Transverse colon (tissue), 4 donors: ENCODE data around the gene PKP4. TPM values are rescaled to one million over a fixed set of nuclear protein-coding genes. Genes with fewer than 3 reads are reported as not detected.

ENCODE experiments used
- DNase-seq: peaks from one replicate; pipeline ENCODE4 v3.0.0-alpha.2; 2019
- H3K27ac ChIP-seq, 4 donors: fragments of 200-600 bp; sonication (generic); 2 replicates each; pipeline ENCODE4 v1.5.1; 2016 to 2018; ENCODE audit warnings: inconsistent platforms in 4 of 4
- H3K27me3 ChIP-seq: fragments of 200-600 bp; sonication (generic); 2 replicates; pipeline ENCODE4 v1.5.1; 2017; ENCODE audit warnings: inconsistent platforms
- H3K36me3 ChIP-seq, 4 donors: fragments of 200-600 bp; sonication (generic); 2 replicates each; pipeline ENCODE4 v1.5.1; 2017 to 2019; ENCODE audit warnings: inconsistent platforms in 4 of 4
- H3K4me1 ChIP-seq, 4 donors: fragments of 200-600 bp; sonication (generic); 2 replicates each; pipeline ENCODE4 v1.5.1; 2017 to 2020; ENCODE audit warnings: inconsistent platforms in 4 of 4
- H3K4me3 ChIP-seq, 4 donors: fragments of 200-600 bp; sonication (generic); 1 replicate in 1 of 4; 2 replicates in 3 of 4; pipeline versions ENCODE4 v1.5.1 to v1.6.1; 2017 to 2019; ENCODE audit warnings: inconsistent platforms in 4 of 4
- H3K9me3 ChIP-seq, 2 donors: fragments of 200-600 bp; sonication (generic); 2 replicates each; pipeline ENCODE4 v1.5.1; 2017 to 2019; ENCODE audit warnings: inconsistent platforms in 2 of 2
- EP300 ChIP-seq: sonication (generic); formaldehyde crosslinking; IDR thresholded peaks from one replicate; pipeline ENCODE4 v1.6.1; 2017; ENCODE audit warnings: antibody characterized with exemption, low read depth
- POLR2A ChIP-seq: fragments of 450-650 bp; IDR thresholded peaks from one replicate; pipeline ENCODE4 v1.6.1; 2016; ENCODE audit warnings: antibody characterized with exemption, mild to moderate bottlenecking, moderate library complexity
- POLR2AphosphoS5 ChIP-seq, 3 donors: sonication (generic); formaldehyde crosslinking; IDR thresholded peaks; one replicate each; pipeline ENCODE4 v1.6.1; 2016; ENCODE audit warnings: antibody characterized with exemption in 3 of 3
- WGBS, 2 donors: methylation state at CpG; one replicate each; pipeline ENCODE4 v1.1.5; 2018; ENCODE audit warnings: low coverage in 1 of 2; 5-methylcytosine and 5-hydroxymethylcytosine counted together
- in situ Hi-C, 4 donors: fragments of 200-750 bp; cut with MboI; loops; one replicate each; pipeline versions ENCODE4 v1.15.0 to v1.15.1; 2017; ENCODE audit warnings: low sequenced_read_pairs in 3 of 4, low pct_ligation_motif_present in 1 of 4, low pct_unique_long_range_greater_than_20kb in 1 of 4
- intact Hi-C: fragments of 100-400 bp; cut with DNase I; formaldehyde crosslinking; loops from one replicate; pipeline ENCODE4 v1.15.1; 2023; ENCODE audit warnings: low total_unique reads
- total RNA-seq, 4 donors: library from RNA; depleted of rRNA; stranded (reverse); fragments of >200 nt; gene quantifications; one replicate each; pipeline ENCODE4 v1.1.0, GENCODE V29; 2016
- TF ChIP-seq, protein P1 (sequence below), 5 experiments: fragments of 200-600 bp in 3 of 5; fragments of 450-650 bp in 2 of 5; sonication (generic) in 3 of 5; IDR thresholded peaks; 1 replicate in 2 of 5; 2 replicates in 3 of 5; pipeline ENCODE4 v1.5.1; 2016 to 2017; ENCODE audit warnings: antibody characterized with exemption in 5 of 5, inconsistent platforms in 3 of 5, mild to moderate bottlenecking in 2 of 5, moderate library complexity in 1 of 5

Gene PKP4
- total RNA-seq, 4 donors from 2014 or later = 28.1 to 70.3 (median 58.3) TPM

DNA sequence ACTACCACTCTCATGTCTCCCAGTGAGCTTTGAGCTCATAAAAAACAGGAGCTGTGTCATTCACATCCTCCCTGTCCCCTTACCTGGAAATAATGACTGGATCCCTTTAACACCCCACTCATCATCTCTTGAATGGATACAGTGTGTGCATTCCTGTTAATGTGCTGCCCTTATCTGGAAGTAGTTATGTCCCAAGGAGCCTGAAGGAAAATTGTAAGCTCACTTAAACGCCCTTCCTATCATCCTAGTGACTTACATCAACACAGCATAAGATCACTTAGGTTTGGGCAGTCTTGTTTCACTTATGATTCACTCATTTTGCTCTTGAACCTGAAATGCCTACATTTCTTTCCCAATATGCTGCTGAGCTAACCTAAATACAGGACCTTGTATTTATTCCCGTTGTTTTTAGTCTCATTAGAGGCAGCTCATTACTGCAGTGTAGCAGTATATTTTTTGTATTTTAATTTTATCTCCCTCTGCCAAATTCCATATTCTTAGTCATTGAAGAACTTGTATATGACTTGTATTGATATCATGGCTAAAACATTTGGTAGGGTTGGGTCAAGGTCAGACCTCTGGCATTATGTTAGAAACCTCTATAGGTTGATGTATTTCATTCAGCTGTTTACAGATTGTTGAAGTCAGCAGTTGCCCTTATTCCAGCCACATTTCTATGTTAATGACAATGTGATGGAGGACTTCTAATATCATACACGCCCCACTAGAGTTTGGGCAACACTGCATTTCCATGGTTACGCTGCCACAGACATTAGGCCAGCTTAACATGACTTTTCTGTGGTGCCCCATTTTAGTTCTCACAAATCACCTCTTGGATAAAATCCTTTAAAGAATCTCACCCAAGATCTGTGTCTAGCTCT lies 72.9 kb downstream of the PKP4 start:
- Histone ChIP-seq H3K27me3 (no peaks in the 10 kb centered on the region), H3K4me1 (no peaks in the 10 kb centered on the region), H3K27ac (no peak overlapping the region), H3K9me3 (no peaks in the 10 kb centered on the region), H3K4me3 (no peak overlapping the region), H3K36me3 (no peaks in the 10 kb centered on the region)
- 87% methylated on average over 3 to 4 of the region's 4 CpGs for WGBS, 2 donors
- in situ Hi-C loops = no loop called here
- no peak for DNase-seq
- intact Hi-C loops = no loop called here
- TF ChIP-seq POLR2A (no peak), POLR2AphosphoS5 (IDR thresholded peaks at IDR 0.05) (no peak), EP300 (no peak)
- TF ChIP-seq, protein P1, sequence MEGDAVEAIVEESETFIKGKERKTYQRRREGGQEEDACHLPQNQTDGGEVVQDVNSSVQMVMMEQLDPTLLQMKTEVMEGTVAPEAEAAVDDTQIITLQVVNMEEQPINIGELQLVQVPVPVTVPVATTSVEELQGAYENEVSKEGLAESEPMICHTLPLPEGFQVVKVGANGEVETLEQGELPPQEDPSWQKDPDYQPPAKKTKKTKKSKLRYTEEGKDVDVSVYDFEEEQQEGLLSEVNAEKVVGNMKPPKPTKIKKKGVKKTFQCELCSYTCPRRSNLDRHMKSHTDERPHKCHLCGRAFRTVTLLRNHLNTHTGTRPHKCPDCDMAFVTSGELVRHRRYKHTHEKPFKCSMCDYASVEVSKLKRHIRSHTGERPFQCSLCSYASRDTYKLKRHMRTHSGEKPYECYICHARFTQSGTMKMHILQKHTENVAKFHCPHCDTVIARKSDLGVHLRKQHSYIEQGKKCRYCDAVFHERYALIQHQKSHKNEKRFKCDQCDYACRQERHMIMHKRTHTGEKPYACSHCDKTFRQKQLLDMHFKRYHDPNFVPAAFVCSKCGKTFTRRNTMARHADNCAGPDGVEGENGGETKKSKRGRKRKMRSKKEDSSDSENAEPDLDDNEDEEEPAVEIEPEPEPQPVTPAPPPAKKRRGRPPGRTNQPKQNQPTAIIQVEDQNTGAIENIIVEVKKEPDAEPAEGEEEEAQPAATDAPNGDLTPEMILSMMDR (IDR thresholded peaks at IDR 0.05) = no peak

DNA sequence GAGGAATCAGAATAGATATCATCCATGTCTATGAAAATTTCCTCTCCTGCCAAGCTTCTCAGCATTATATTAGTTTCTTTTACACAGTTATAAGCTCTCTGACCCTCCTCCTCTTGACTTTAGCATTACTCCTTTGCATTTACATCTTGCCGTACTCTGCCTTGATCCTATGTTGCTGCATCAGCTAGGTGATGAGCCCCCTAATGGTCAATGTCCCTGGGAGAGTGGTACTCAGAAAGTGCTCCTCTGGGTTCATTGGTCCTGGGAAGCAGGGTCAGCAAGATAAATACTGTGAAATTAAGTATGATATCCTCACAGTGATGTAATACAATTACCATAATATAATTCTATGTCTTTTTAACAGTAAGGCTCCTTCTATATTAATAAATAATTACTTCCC lies 74.1 kb downstream of the PKP4 start:
- 96 to 100% methylated on average over 1 of the region's 1 CpG for WGBS, 2 donors
- no peak for DNase-seq
- Histone ChIP-seq H3K9me3 (no peaks in the 10 kb centered on the region), H3K36me3 (no peaks in the 10 kb centered on the region), H3K4me3 (no peak overlapping the region), H3K27ac (no peak overlapping the region), H3K4me1 (no peaks in the 10 kb centered on the region), H3K27me3 (no peaks in the 10 kb centered on the region)
- intact Hi-C loops = no loop called here
- TF ChIP-seq POLR2A (no peak), EP300 (no peak), POLR2AphosphoS5 (IDR thresholded peaks at IDR 0.05) (no peak)
- TF ChIP-seq, protein P1 (IDR thresholded peaks at IDR 0.05) = no peak
- in situ Hi-C loops = no loop called here

DNA sequence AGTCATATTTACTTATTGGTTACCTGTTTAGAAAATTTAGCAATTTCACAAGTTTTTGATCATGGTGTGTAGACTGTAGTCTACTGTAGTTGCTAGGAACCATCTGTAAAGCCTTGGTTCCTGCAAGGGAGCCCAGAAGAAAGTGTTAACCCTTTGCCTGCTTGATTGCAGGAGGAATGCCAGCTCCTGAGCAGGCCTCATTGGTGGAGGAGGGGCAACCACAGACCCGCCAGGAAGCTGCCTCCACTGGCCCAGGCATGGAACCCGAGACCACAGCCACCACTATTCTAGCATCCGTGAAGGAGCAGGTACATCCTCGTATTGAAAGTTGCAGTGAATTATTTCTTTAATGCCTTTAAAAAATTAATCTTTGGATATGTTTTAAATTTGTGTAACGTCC lies 76.3 kb downstream of the PKP4 start:
- no peak overlapping the region for H3K4me3 ChIP-seq
- DNase-seq = no peak
- H3K27ac ChIP-seq = no peak overlapping the region
- H3K4me1 ChIP-seq = no peaks in the 10 kb centered on the region
- intact Hi-C loops = no loop called here
- TF ChIP-seq EP300 = no peak
- TF ChIP-seq POLR2A = no peak
- no peak for TF ChIP-seq POLR2AphosphoS5 (IDR thresholded peaks at IDR 0.05)
- TF ChIP-seq, protein P1 (IDR thresholded peaks at IDR 0.05) = no peak
- H3K36me3 ChIP-seq = peaks cover 0 to 4% (median 0%) of the 10 kb centered on the region in 4 donors
- in situ Hi-C loops = no loop called here
- H3K27me3 ChIP-seq = no peaks in the 10 kb centered on the region
- H3K9me3 ChIP-seq = no peaks in the 10 kb centered on the region
- WGBS, 2 donors = 95 to 100% methylated on average over 1 to 5 of the region's 5 CpGs

DNA sequence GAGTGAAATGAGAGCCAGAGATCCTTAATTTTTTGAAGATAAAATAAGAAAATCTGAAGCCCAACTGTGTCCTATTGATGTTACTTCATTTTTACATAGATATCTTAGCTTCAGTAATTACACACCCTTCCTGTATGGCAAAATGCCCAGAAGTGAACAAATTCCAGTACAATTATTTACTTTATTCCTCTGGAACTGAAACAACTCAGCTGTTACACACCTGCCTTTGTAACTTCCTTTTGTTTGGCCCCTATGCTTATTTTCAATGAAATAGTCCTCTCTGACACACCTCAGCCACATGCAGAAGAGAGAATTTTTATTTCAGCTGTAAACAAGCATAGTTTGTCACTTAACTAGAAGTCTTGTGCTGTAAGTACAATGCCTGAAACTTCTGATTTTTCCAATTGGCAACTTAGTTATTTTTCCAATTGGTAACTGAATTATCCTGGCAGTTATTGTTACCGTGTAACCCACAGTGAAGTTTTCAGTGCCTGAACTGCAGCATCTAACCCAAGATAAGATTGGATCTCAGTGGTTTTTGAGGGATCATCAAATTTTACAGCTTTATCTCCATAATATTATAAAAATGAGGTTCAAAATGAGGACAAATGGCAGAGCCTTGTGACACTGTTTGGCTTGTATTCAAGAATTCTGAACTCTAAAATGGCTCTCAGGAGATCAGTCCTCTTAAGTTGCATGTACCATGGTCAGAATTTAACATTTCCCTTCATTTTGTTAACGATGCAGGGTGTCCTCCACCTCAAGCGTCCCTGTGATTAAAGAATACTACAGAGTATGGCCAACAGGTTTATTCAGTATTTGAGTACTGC lies 82.6 kb downstream of the PKP4 start:
- TF ChIP-seq EP300 (no peak), POLR2AphosphoS5 (IDR thresholded peaks at IDR 0.05) (peak; percentile 6 to 42 (median 35)), POLR2A (no peak)
- Histone ChIP-seq H3K4me3 (no peak overlapping the region), H3K36me3 (peaks cover 0 to 4% (median 0%) of the 10 kb centered on the region in 4 donors), H3K9me3 (no peaks in the 10 kb centered on the region), H3K27me3 (no peaks in the 10 kb centered on the region), H3K27ac (peak overlapping the region; percentile 54 to 71 (median 60)), H3K4me1 (peaks cover 0 to 16% (median 7%) of the 10 kb centered on the region in 4 donors)
- intact Hi-C loops (no loop called here), in situ Hi-C loops (no loop called here)
- 57 to 61% methylated on average over 2 to 3 of the region's 3 CpGs for WGBS, 2 donors
- no peak for DNase-seq
